Measurements from ENCODE around the gene ZNF526.

GRCh38 chr19:42225718-42226292 lies 5.7 kb downstream of the ZNF526 start:
- TF ChIP-seq CTCF (IDR thresholded peaks at IDR 0.05; ENCODE audit: insufficient read depth, low read length) (no peak), POLR2AphosphoS5 (IDR thresholded peaks at IDR 0.05; ENCODE audit: low read depth) (no peak), GABPA (IDR thresholded peaks at IDR 0.05; ENCODE audit: low read depth) (no peak), REST (IDR thresholded peaks at IDR 0.05; ENCODE audit: insufficient replicate concordance, low read depth) (no peak), SPI1 (IDR thresholded peaks at IDR 0.05; ENCODE audit: borderline replicate concordance, low read depth) (no peak)
